A549 (cell line): ENCODE data around the gene RAPGEF2. TPM values are rescaled to one million over a fixed set of nuclear protein-coding genes. Genes with fewer than 3 reads are reported as not detected.

Experiments used
- ATAC-seq, 2 experiments: fragments of 200-7000 bp in 1 of 2; fragments of >200 bp in 1 of 2; cut with Nextera tagmentation in 1 of 2; cut with Tn5 transposase in 1 of 2; 3 replicates each; pipeline versions ENCODE4 v1.8.0 to v1.9.1; 2018 to 2020; ENCODE audit warnings: mild to moderate bottlenecking in 1 of 2, moderate library complexity in 1 of 2
- CTCF ChIA-PET: fragments of 300-600 bp; sonication (Branson Sonifier 250); formaldehyde crosslinking; extraction: SDS; loops from one replicate; lab custom pipeline; 2021; ENCODE audit warnings: antibody characterized with exemption, inconsistent platforms; lab: Yijun Ruan, JAX
- POLR2A ChIA-PET: fragments of 350-600 bp; formaldehyde crosslinking; extraction: SDS; loops from one replicate; lab custom pipeline; 2021; ENCODE audit warnings: antibody characterized with exemption, inconsistent platforms; lab: Yijun Ruan, JAX
- DNase-seq, 2 experiments: peaks; one replicate each; pipeline versions ENCODE4 v3.0.0 to v3.0.0-alpha.2; 2011 to 2016; ENCODE audit warnings: low read depth in 1 of 2, low spot score in 1 of 2
- FAIRE-seq: peaks from 2 replicates; lab custom pipeline; 2011; peaks lifted over from hg19 to GRCh38; lab: Jason Lieb, UNC
- H3K27ac ChIP-seq, 2 experiments: fragments of >200 bp; sonication (Bioruptor Twin); formaldehyde crosslinking; 3 replicates each; pipeline ENCODE4 v1.5.1; 2016 to 2017
- H3K4me1 ChIP-seq: fragments of >200 bp; sonication (Bioruptor Twin); formaldehyde crosslinking; 3 replicates; pipeline ENCODE4 v1.6.1; 2016
- H3K4me2 ChIP-seq: fragments of >200 bp; sonication (Bioruptor Twin); formaldehyde crosslinking; 3 replicates; pipeline ENCODE4 v1.6.1; 2016
- H3K4me3 ChIP-seq: fragments of >200 bp; sonication (Bioruptor Twin); formaldehyde crosslinking; 3 replicates; pipeline ENCODE4 v1.5.1; 2016
- H3K9me3 ChIP-seq: fragments of >200 bp; sonication (Bioruptor Twin); formaldehyde crosslinking; 3 replicates; pipeline ENCODE4 v1.6.1; 2016
- EHMT2 ChIP-seq: fragments of 200-600 bp; sonication (generic); IDR thresholded peaks from 2 replicates; pipeline ENCODE4 v1.6.1; 2016; ENCODE audit warnings: antibody characterized with exemption, low read depth, mild to moderate bottlenecking, moderate library complexity
- EP300 ChIP-seq, 2 experiments: fragments of >200 bp; sonication (Bioruptor Twin); formaldehyde crosslinking; IDR thresholded peaks; 2 replicates in 1 of 2; 3 replicates in 1 of 2; pipeline ENCODE4 v1.6.1; 2016 to 2017
- FOXS1 ChIP-seq: fragments of 250-450 bp; sonication (Bioruptor Pico); IDR thresholded peaks from 2 replicates; pipeline ENCODE4 v1.5.0; 2020; ENCODE audit warnings: mild to moderate bottlenecking, moderate library complexity
- HEYL ChIP-seq: fragments of 250-450 bp; sonication (Bioruptor Pico); IDR thresholded peaks from 2 replicates; pipeline ENCODE4 v1.8.0; 2021; ENCODE audit warnings: mild to moderate bottlenecking, moderate library complexity
- HMGXB4 ChIP-seq: fragments of 250-450 bp; sonication (Bioruptor Pico); IDR thresholded peaks from 2 replicates; pipeline ENCODE4 v1.5.0; 2021; ENCODE audit warnings: mild to moderate bottlenecking, moderate library complexity, borderline replicate concordance
- HOXB5 ChIP-seq: fragments of 250-450 bp; sonication (Bioruptor Pico); IDR thresholded peaks from 2 replicates; pipeline ENCODE4 v1.5.0; 2020; ENCODE audit warnings: mild to moderate bottlenecking, moderate library complexity
- JUN ChIP-seq, 2 experiments: fragments of >200 bp; sonication (Bioruptor Twin); formaldehyde crosslinking; IDR thresholded peaks; 2 replicates in 1 of 2; 3 replicates in 1 of 2; pipeline ENCODE4 v1.6.1; 2016 to 2017
- KDM1A ChIP-seq: fragments of 200-600 bp; sonication (generic); IDR thresholded peaks from 2 replicates; pipeline ENCODE4 v1.6.1; 2016; ENCODE audit warnings: low read depth, mild to moderate bottlenecking
- MAX ChIP-seq: IDR thresholded peaks from 2 replicates; pipeline ENCODE4 v1.6.1; 2012
- MAZ ChIP-seq: fragments of 150-350 bp; IDR thresholded peaks from 2 replicates; pipeline ENCODE4 v1.6.1; 2014; ENCODE audit warnings: antibody characterized with exemption, low read depth, low read length, borderline replicate concordance
- MYC ChIP-seq: IDR thresholded peaks from 2 replicates; pipeline ENCODE4 v1.6.1; 2012; ENCODE audit warnings: mild to moderate bottlenecking, inconsistent platforms, low read length, improper control_type of control experiment, borderline replicate concordance
- NPAS2 ChIP-seq: fragments of 250-450 bp; sonication (Bioruptor Pico); IDR thresholded peaks from 2 replicates; pipeline ENCODE4 v1.8.0; 2022; ENCODE audit warnings: mild to moderate bottlenecking, moderate library complexity, borderline replicate concordance
- NR3C1 ChIP-seq: fragments of >200 bp; sonication (Bioruptor Twin); formaldehyde crosslinking; IDR thresholded peaks from 3 replicates; pipeline ENCODE4 v1.6.1; 2017
- PHF8 ChIP-seq: fragments of 200-600 bp; sonication (generic); IDR thresholded peaks from 2 replicates; pipeline ENCODE4 v1.6.1; 2016; ENCODE audit warnings: low read depth, mild to moderate bottlenecking, antibody characterized with exemption, moderate library complexity, borderline replicate concordance
- RCOR1 ChIP-seq: fragments of 150-350 bp; IDR thresholded peaks from 2 replicates; pipeline ENCODE4 v1.6.1; 2014; ENCODE audit warnings: antibody characterized with exemption, low read length, low read depth
- RFX5 ChIP-seq: fragments of 450-650 bp; IDR thresholded peaks from 2 replicates; pipeline ENCODE4 v1.7.1; 2014; ENCODE audit warnings: antibody characterized with exemption, mild to moderate bottlenecking, moderate library complexity
- ZC3H11A ChIP-seq: fragments of 450-650 bp; IDR thresholded peaks from 2 replicates; pipeline ENCODE4 v1.6.1; 2014; ENCODE audit warnings: antibody characterized with exemption, mild to moderate bottlenecking
- ZFP36 ChIP-seq: fragments of 450-650 bp; IDR thresholded peaks from 2 replicates; pipeline ENCODE4 v1.6.1; 2014; ENCODE audit warnings: borderline replicate concordance; ENCODE audit not compliant: partially characterized antibody
- WGBS: methylation state at CpG from one replicate; pipeline ENCODE4 v1.1.6; 2017; ENCODE audit errors: missing lambda C conversion rate; 5-methylcytosine and 5-hydroxymethylcytosine counted together
- polyA plus RNA-seq, 4 experiments: library from polyadenylated mRNA; depleted of rRNA in 3 of 4; stranded (reverse); fragments of >200 nt; fragmentation: RNase III in 1 of 4; extraction: RNeasy Plus Mini Kit Qiagen cat#74134 plus additional on column Dnase treatment in 1 of 4; gene quantifications; 2 replicates in 3 of 4; 3 replicates in 1 of 4; pipeline ENCODE4 v1.2.3, GENCODE V29; 2011 to 2017
- TF ChIP-seq, protein P1 (sequence below): IDR thresholded peaks from 2 replicates; pipeline ENCODE4 v1.6.1; 2012
- TF ChIP-seq, protein P2 (sequence below): fragments of 200-600 bp; sonication (generic); IDR thresholded peaks from 2 replicates; pipeline ENCODE4 v1.6.1; 2016; ENCODE audit warnings: antibody characterized with exemption, mild to moderate bottlenecking, moderate library complexity
- TF ChIP-seq, protein P3 (sequence below): fragments of 150-350 bp; IDR thresholded peaks from 2 replicates; pipeline ENCODE4 v1.6.1; 2014; ENCODE audit warnings: low read depth, mild to moderate bottlenecking, low read length
- TF ChIP-seq, protein P4 (sequence below): fragments of >200 bp; sonication (Bioruptor Twin); formaldehyde crosslinking; IDR thresholded peaks from 2 replicates; pipeline ENCODE4 v1.6.1; 2016
- TF ChIP-seq, protein P5 (sequence below): fragments of 250-450 bp; sonication (Bioruptor Pico); IDR thresholded peaks from 2 replicates; pipeline ENCODE4 v1.5.0; 2020; ENCODE audit warnings: low read depth, mild to moderate bottlenecking, moderate library complexity

The RAPGEF2 gene
- polyA plus RNA-seq, 2 of the 4 experiments (the other 2 are of a cell fraction): 10.7 to 31.8 TPM

DNA sequence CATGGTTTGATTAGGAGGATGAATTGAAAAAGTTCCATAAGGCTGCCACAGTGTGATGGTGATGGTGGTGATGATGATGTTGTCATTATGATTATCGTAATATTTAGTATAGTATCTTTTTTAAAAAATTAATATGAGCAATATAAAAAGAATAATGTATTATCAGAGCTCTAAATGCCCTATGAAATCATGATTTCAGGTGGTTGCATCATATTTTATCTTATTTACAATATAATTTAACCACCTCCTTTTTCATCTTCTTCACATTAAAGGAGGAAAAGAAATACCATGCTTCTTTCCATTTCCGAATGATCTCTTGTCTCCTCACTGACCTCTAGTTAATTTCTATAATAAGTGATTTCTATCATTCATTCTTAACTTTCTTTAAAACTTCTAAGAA, 225.9 kb downstream of the RAPGEF2 start:
- ChIA-PET POLR2A (no interaction called here), CTCF (no interaction called here)
- no peak overlapping the region for H3K27ac ChIP-seq

DNA sequence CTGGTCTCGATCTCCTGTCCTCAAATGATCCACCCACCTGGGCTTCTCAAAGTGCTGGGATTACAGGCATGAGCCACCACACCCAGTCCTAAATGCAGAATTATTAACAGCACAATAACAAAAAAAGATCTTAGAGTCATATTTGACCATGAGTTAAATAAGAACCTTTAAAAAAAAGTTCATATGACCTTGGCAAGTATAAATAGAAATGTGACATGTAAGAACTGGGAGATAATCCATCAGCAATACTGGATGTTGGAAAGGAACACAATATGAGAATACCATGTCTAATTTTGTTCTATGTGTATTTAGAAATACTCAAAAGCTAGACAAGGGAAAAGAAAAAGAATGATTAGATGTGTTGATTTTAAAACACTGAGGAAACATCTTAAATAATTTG, 231.6 kb downstream of the RAPGEF2 start:
- Histone ChIP-seq H3K9me3 (no peaks in the 10 kb centered on the region), H3K4me2 (no peak overlapping the region)
- WGBS: 100% methylated on average over 1 of the region's 1 CpG
- TF ChIP-seq RCOR1 (no peak), PHF8 (no peak), MYC (no peak)
- TF ChIP-seq, all 56 proteins: peak for 0
- FAIRE-seq (no peak), ATAC-seq (no peak), DNase-seq (no peak)
- H3K4me1 ChIP-seq: no peaks in the 10 kb centered on the region
- no peak overlapping the region for H3K27ac ChIP-seq
- POLR2A ChIA-PET: no interaction called here
- CTCF ChIA-PET: interaction anchor here (0.8 kb wide), 1 partner anchor 9 kb away, joined by 3 read pairs; no protein-coding TSS in a partner anchor
- no peak overlapping the region for H3K4me3 ChIP-seq

More for the DNA sequence above, 225.9 kb downstream of the RAPGEF2 start:
- no peak for FAIRE-seq
- 94% methylated on average over 2 of the region's 2 CpGs for WGBS
- no peak for ATAC-seq
- TF ChIP-seq ZC3H11A (no peak), EHMT2 (no peak)
- TF ChIP-seq, all 56 proteins: peak for 0
- H3K4me2 ChIP-seq: no peak overlapping the region
- H3K4me1 ChIP-seq: peaks cover 6% of the 10 kb centered on the region; the same call in 2 of the 3 replicates
- DNase-seq: no peak
- H3K9me3 ChIP-seq: no peaks in the 10 kb centered on the region
- H3K4me3 ChIP-seq: no peak overlapping the region

GRCh38 chr4:159337041-159337440, 234.2 kb downstream of the RAPGEF2 start:
- no peak for ATAC-seq
- Histone ChIP-seq H3K4me3 (no peak overlapping the region), H3K9me3 (no peaks in the 10 kb centered on the region), H3K4me2 (no peak overlapping the region), H3K4me1 (0 out of 3 replicates have a peak, but pooled peaks cover 3% of the 10 kb centered on the region), H3K27ac (no peak overlapping the region)
- FAIRE-seq: no peak
- POLR2A ChIA-PET: no interaction called here
- DNase-seq: no peak
- WGBS: 92% methylated on average over 2 of the region's 2 CpGs
- no peak for TF ChIP-seq HEYL (CRISPR knock-in tag)
- TF ChIP-seq RFX5: no peak
- TF ChIP-seq ZC3H11A: no peak
- no peak for TF ChIP-seq HMGXB4 (CRISPR knock-in tag)
- no peak for TF ChIP-seq JUN (IDR thresholded peaks at IDR 0.05)
- no peak for TF ChIP-seq RCOR1
- TF ChIP-seq, protein P1, sequence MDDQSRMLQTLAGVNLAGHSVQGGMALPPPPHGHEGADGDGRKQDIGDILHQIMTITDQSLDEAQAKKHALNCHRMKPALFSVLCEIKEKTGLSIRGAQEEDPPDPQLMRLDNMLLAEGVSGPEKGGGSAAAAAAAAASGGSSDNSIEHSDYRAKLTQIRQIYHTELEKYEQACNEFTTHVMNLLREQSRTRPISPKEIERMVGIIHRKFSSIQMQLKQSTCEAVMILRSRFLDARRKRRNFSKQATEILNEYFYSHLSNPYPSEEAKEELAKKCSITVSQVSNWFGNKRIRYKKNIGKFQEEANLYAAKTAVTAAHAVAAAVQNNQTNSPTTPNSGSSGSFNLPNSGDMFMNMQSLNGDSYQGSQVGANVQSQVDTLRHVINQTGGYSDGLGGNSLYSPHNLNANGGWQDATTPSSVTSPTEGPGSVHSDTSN: no peak
- TF ChIP-seq, protein P2, sequence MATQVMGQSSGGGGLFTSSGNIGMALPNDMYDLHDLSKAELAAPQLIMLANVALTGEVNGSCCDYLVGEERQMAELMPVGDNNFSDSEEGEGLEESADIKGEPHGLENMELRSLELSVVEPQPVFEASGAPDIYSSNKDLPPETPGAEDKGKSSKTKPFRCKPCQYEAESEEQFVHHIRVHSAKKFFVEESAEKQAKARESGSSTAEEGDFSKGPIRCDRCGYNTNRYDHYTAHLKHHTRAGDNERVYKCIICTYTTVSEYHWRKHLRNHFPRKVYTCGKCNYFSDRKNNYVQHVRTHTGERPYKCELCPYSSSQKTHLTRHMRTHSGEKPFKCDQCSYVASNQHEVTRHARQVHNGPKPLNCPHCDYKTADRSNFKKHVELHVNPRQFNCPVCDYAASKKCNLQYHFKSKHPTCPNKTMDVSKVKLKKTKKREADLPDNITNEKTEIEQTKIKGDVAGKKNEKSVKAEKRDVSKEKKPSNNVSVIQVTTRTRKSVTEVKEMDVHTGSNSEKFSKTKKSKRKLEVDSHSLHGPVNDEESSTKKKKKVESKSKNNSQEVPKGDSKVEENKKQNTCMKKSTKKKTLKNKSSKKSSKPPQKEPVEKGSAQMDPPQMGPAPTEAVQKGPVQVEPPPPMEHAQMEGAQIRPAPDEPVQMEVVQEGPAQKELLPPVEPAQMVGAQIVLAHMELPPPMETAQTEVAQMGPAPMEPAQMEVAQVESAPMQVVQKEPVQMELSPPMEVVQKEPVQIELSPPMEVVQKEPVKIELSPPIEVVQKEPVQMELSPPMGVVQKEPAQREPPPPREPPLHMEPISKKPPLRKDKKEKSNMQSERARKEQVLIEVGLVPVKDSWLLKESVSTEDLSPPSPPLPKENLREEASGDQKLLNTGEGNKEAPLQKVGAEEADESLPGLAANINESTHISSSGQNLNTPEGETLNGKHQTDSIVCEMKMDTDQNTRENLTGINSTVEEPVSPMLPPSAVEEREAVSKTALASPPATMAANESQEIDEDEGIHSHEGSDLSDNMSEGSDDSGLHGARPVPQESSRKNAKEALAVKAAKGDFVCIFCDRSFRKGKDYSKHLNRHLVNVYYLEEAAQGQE: no peak
- TF ChIP-seq NR3C1: no peak
- no peak for TF ChIP-seq MAX
- TF ChIP-seq, protein P3, sequence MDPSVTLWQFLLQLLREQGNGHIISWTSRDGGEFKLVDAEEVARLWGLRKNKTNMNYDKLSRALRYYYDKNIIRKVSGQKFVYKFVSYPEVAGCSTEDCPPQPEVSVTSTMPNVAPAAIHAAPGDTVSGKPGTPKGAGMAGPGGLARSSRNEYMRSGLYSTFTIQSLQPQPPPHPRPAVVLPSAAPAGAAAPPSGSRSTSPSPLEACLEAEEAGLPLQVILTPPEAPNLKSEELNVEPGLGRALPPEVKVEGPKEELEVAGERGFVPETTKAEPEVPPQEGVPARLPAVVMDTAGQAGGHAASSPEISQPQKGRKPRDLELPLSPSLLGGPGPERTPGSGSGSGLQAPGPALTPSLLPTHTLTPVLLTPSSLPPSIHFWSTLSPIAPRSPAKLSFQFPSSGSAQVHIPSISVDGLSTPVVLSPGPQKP: no peak
- TF ChIP-seq, protein P4, sequence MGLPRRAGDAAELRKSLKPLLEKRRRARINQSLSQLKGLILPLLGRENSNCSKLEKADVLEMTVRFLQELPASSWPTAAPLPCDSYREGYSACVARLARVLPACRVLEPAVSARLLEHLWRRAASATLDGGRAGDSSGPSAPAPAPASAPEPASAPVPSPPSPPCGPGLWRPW: no peak
- no peak for TF ChIP-seq ZFP36
- no peak for TF ChIP-seq HOXB5 (CRISPR knock-in tag)
- no peak for TF ChIP-seq NPAS2 (CRISPR knock-in tag)
- no peak for TF ChIP-seq KDM1A
- TF ChIP-seq, protein P5, sequence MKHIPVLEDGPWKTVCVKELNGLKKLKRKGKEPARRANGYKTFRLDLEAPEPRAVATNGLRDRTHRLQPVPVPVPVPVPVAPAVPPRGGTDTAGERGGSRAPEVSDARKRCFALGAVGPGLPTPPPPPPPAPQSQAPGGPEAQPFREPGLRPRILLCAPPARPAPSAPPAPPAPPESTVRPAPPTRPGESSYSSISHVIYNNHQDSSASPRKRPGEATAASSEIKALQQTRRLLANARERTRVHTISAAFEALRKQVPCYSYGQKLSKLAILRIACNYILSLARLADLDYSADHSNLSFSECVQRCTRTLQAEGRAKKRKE (CRISPR knock-in tag): no peak
- TF ChIP-seq FOXS1: no peak
- no peak for TF ChIP-seq EP300 (IDR thresholded peaks at IDR 0.05)
- no peak for TF ChIP-seq MAZ
- CTCF ChIA-PET: no interaction called here
